Muscle layer of colon (tissue), 2 donors: Measurements from ENCODE around the gene CMC1.

ENCODE experiments used
- H3K27ac ChIP-seq: one replicate; pipeline ENCODE4 v1.7.0; 2013; ENCODE audit warnings: low read depth, mild to moderate bottlenecking, low read length, moderate library complexity
- H3K27me3 ChIP-seq, 2 donors: one replicate each; pipeline ENCODE4 v1.7.0; 2013; ENCODE audit warnings: low read length in 2 of 2, mild to moderate bottlenecking in 2 of 2; ENCODE audit not compliant: insufficient read depth in 2 of 2, control insufficient read depth in 1 of 2
- H3K36me3 ChIP-seq: one replicate; pipeline ENCODE4 v1.7.0; 2013; ENCODE audit warnings: mild to moderate bottlenecking, low read length; ENCODE audit not compliant: insufficient read depth
- H3K4me1 ChIP-seq: one replicate; pipeline ENCODE4 v1.7.0; 2013; ENCODE audit warnings: mild to moderate bottlenecking, low read length; ENCODE audit not compliant: insufficient read depth
- H3K4me3 ChIP-seq, 2 donors: one replicate each; pipeline ENCODE4 v1.7.0; 2013; ENCODE audit warnings: low read length in 2 of 2, low read depth in 1 of 2, mild to moderate bottlenecking in 1 of 2, moderate library complexity in 1 of 2
- H3K9ac ChIP-seq: one replicate; pipeline ENCODE4 v1.7.0; 2013; ENCODE audit warnings: low read length
- H3K9me3 ChIP-seq: one replicate; pipeline ENCODE4 v1.7.0; 2013; ENCODE audit warnings: mild to moderate bottlenecking, low read length
- donor health status: abdominal sarcoma.
- donor health status: Adenocarcinoma of cecum.

CMC1 gene

DNA sequence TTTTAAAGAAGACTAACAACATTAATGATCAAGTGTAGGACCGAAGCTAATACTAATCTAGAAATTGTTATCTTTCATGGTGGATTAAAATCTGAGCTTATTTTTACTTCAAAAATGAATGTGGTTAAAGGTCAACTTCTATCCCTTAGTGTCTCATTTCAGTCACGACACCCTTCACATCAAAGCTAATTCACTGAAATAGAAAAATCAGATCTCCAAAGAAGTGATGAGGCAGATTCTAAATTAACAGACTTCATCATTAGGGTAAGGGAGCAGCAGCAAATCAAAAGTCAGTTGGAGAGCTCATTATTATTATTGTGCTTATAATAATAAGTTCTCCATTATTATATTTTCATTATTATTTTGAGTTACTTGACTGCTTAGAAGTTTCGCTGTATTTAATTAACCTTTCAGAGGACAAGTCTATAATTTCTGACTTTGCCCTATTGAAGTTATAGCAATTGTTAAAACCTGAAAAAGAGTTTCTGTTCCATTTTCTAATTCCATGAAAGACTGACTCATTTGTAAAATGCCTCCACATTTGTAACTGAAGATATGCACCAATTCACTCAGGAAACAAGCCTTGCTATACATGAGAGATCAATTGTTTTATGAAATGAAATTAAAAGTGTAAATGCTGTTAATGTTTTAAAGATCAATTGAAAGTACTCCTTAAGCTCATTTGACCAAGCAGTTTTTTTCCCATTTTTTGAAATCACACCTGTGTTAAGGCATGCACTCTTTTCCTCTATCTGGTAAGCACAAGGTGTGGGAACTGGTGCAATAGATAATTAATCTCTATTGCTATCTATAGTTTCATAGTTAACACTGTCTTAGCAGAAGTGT, 23.1 kb upstream of the CMC1 start:
- no peaks in the 10 kb centered on the region for H3K36me3 ChIP-seq
- no peak overlapping the region for H3K27ac ChIP-seq
- no peaks in the 10 kb centered on the region for H3K4me1 ChIP-seq
- no peaks in the 10 kb centered on the region for H3K27me3 ChIP-seq
- H3K4me3 ChIP-seq: no peak overlapping the region
- H3K9me3 ChIP-seq: peaks cover 2% of the 10 kb centered on the region
- no peak overlapping the region for H3K9ac ChIP-seq

- Histone ChIP-seq H3K4me3 (no peak overlapping the region), H3K36me3 (no peaks in the 10 kb centered on the region), H3K9me3 (no peaks in the 10 kb centered on the region), H3K27ac (no peak overlapping the region), H3K27me3 (no peaks in the 10 kb centered on the region), H3K9ac (no peak overlapping the region), H3K4me1 (no peaks in the 10 kb centered on the region)
These were observed 22.6 kb upstream of the CMC1 start for GRCh38 chr3:28218917-28219198.

GRCh38 chr3:28224430-28224829, 17.0 kb upstream of the CMC1 start:
- Histone ChIP-seq H3K27ac (no peak overlapping the region), H3K4me3 (no peak overlapping the region), H3K27me3 (no peaks in the 10 kb centered on the region), H3K9me3 (no peaks in the 10 kb centered on the region), H3K9ac (no peak overlapping the region), H3K4me1 (no peaks in the 10 kb centered on the region), H3K36me3 (no peaks in the 10 kb centered on the region)

- Histone ChIP-seq H3K9ac (no peak overlapping the region), H3K4me1 (no peaks in the 10 kb centered on the region), H3K27ac (no peak overlapping the region), H3K9me3 (no peaks in the 10 kb centered on the region), H3K27me3 (no peaks in the 10 kb centered on the region), H3K36me3 (no peaks in the 10 kb centered on the region), H3K4me3 (no peak overlapping the region)
These were observed 15.4 kb upstream of the CMC1 start for GRCh38 chr3:28226020-28226419.

DNA sequence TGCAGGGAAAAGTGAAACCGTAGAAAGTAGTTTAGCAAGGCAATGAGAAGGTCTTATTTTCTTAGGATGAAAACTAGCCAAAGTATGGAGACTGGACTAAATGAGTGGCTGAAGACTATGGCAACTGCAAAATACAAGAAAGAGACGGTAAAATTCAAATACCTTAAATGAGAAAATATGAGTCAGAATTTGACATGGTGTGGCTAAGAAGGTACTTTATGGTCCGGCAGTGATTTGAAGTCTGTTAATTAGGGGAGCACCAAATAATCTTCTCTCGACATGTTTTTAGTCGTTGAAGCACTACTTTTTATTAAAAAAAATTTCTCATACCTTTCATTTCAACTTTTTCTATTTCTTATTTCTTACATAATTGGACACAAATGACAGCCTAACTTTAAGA, 12.8 kb upstream of the CMC1 start:
- H3K27me3 ChIP-seq: no peaks in the 10 kb centered on the region

GRCh38 chr3:28232659-28233058, 8.8 kb upstream of the CMC1 start:
- no peak overlapping the region for H3K4me3 ChIP-seq
- H3K9me3 ChIP-seq: no peaks in the 10 kb centered on the region
- no peaks in the 10 kb centered on the region for H3K4me1 ChIP-seq
- H3K9ac ChIP-seq: no peak overlapping the region
- H3K36me3 ChIP-seq: no peaks in the 10 kb centered on the region
- no peak overlapping the region for H3K27ac ChIP-seq
- no peaks in the 10 kb centered on the region for H3K27me3 ChIP-seq

More for the DNA sequence above, 12.8 kb upstream of the CMC1 start:
- Histone ChIP-seq H3K36me3 (no peaks in the 10 kb centered on the region), H3K4me1 (no peaks in the 10 kb centered on the region), H3K9ac (no peak overlapping the region), H3K4me3 (no peak overlapping the region), H3K9me3 (no peaks in the 10 kb centered on the region), H3K27ac (no peak overlapping the region)

GRCh38 chr3:28234454-28234853, 7.0 kb upstream of the CMC1 start:
- Histone ChIP-seq H3K36me3 (no peaks in the 10 kb centered on the region), H3K4me1 (no peaks in the 10 kb centered on the region), H3K4me3 (no peak overlapping the region), H3K27ac (no peak overlapping the region), H3K9me3 (no peaks in the 10 kb centered on the region), H3K27me3 (no peaks in the 10 kb centered on the region), H3K9ac (no peak overlapping the region)

GRCh38 chr3:28239108-28239507, 2.3 kb upstream of the CMC1 start:
- Histone ChIP-seq H3K4me1 (peaks cover 12% of the 10 kb centered on the region), H3K36me3 (no peaks in the 10 kb centered on the region), H3K9ac (no peak overlapping the region), H3K4me3 (no peak overlapping the region), H3K27ac (no peak overlapping the region), H3K9me3 (no peaks in the 10 kb centered on the region), H3K27me3 (no peaks in the 10 kb centered on the region)

GRCh38 chr3:28240441-28240840, 978 bp upstream of the CMC1 start:
- H3K27me3 ChIP-seq: no peaks in the 10 kb centered on the region
- peaks cover 12% of the 10 kb centered on the region for H3K4me1 ChIP-seq
- H3K27ac ChIP-seq: no peak overlapping the region
- H3K4me3 ChIP-seq: peak overlapping the region in 1 of 2 donors; percentile 81
- no peaks in the 10 kb centered on the region for H3K9me3 ChIP-seq
- no peak overlapping the region for H3K9ac ChIP-seq
- H3K36me3 ChIP-seq: no peaks in the 10 kb centered on the region

DNA sequence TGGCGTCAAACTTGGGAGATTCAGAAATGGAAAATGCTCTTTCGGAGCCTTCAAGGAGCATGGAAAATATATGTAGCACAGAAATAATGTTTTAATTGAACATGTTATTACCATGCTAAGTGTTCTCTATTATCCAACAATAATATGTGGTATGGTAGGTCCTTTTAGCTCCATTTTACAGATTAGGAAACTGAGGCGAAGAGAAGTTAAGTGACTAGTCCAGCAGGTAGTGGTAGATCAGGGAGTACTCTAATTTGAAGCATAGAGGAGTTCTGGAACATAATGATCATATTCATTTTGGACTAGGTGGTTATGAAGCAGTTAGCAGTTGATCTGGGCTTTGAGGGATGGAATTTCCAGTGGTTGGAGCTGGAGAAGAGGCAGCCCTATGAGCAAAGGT, 1.1 kb downstream of the CMC1 start:
- no peak overlapping the region for H3K27ac ChIP-seq
- H3K4me3 ChIP-seq: peak overlapping the region; percentile 81 to 85
- peaks cover 12% of the 10 kb centered on the region for H3K4me1 ChIP-seq
- no peaks in the 10 kb centered on the region for H3K36me3 ChIP-seq
- H3K27me3 ChIP-seq: no peaks in the 10 kb centered on the region
- H3K9ac ChIP-seq: no peak overlapping the region
- H3K9me3 ChIP-seq: no peaks in the 10 kb centered on the region

GRCh38 chr3:28243424-28244106, 2.1 kb downstream of the CMC1 start:
- H3K9me3 ChIP-seq: no peaks in the 10 kb centered on the region
- no peaks in the 10 kb centered on the region for H3K27me3 ChIP-seq
- no peaks in the 10 kb centered on the region for H3K36me3 ChIP-seq
- H3K9ac ChIP-seq: no peak overlapping the region
- no peak overlapping the region for H3K27ac ChIP-seq
- H3K4me3 ChIP-seq: no peak overlapping the region
- peaks cover 12% of the 10 kb centered on the region for H3K4me1 ChIP-seq

GRCh38 chr3:28244491-28244890, 3.1 kb downstream of the CMC1 start:
- Histone ChIP-seq H3K27ac (no peak overlapping the region), H3K4me1 (peaks cover 12% of the 10 kb centered on the region)

More at GRCh38 chr3:28244491-28244890, 3.1 kb downstream of the CMC1 start:
- Histone ChIP-seq H3K27me3 (no peaks in the 10 kb centered on the region), H3K9me3 (no peaks in the 10 kb centered on the region), H3K36me3 (no peaks in the 10 kb centered on the region), H3K9ac (no peak overlapping the region), H3K4me3 (no peak overlapping the region)
